22Rv1 (cell line): ENCODE data around the gene IL10RA.

Source experiments
- CTCF ChIP-seq: fragments of 450-650 bp; IDR thresholded peaks from 2 replicates; pipeline ENCODE4 v1.5.1; 2017; ENCODE audit warnings: mild to moderate bottlenecking
- ZFX ChIP-seq: fragments of 450-650 bp; IDR thresholded peaks from 2 replicates; pipeline ENCODE4 v1.6.1; 2017; ENCODE audit warnings: antibody characterized with exemption, borderline replicate concordance

GRCh38 chr11:117973503-117973860 lies 12.7 kb upstream of the IL10RA start:
- TF ChIP-seq CTCF = no peak
- no peak for TF ChIP-seq ZFX
